ENCODE results near the gene NOC2L. TPM values are rescaled to one million over a fixed set of nuclear protein-coding genes. Genes with fewer than 3 reads are reported as not detected.

Gene NOC2L
- total RNA-seq, 1 donor from 2014 or later: 42.5 TPM

DNA sequence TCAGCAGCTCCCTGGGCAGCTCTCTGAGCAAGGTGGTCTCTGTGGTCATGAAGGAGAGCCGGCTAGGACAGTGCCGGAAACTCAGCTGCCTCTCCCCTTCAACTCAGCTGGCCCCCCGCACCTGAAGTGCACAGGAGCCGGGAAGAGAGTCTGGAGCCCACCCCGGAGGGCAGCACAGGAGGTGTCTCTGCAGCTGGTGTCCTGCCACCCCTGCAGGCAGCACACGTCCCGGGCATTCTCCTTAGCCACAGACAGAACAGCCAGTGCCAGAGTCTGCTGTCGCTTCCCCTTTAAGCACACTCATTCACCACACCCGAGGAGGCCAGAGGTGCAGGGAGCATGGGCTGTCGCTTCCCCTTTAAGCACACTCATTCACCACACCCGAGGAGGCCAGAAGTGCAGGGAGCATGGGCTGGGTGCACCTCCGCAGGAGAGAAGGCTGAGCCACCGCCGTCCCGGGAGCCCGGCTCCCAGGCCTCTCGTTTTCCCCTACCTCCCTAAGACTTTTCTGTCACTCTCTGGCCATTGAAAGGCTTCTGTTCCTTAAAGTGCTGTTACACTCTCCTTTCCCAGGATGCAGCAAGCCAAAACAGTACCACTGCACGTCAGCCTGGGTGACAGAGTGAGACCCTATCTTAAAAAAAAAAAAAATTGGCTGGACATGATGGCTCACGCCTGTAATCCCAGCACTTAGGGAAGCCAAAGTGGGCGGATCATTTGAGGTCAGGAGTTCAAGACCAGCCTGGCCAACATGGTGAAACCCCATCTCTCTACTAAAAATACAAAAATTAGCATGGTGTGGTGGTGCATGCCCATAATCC is 52.2 kb downstream of the NOC2L start:
- intact Hi-C loops (cut with DNase I): loop anchor here (5.0 kb wide), 1 partner anchor 55 kb away; the partner anchor contains the start of gene KLHL17
- Histone ChIP-seq H3K27ac (no peak overlapping the region), H3K4me3 (no peak overlapping the region), H3K36me3 (no peaks in the 10 kb centered on the region), H3K27me3 (no peaks in the 10 kb centered on the region), H3K9me3 (no peaks in the 10 kb centered on the region), H3K4me1 (peaks cover 10% of the 10 kb centered on the region)
- TF ChIP-seq CTCF (IDR thresholded peaks at IDR 0.05): no peak
- TF ChIP-seq POLR2AphosphoS5 (IDR thresholded peaks at IDR 0.05; ENCODE audit: insufficient read depth in 1 of 2, low read depth in 1 of 2): no peak
- no peak for TF ChIP-seq POLR2A (IDR thresholded peaks at IDR 0.05)
- DNase-seq (ENCODE audit: extremely low spot score in 2 of 2): peak; percentile 81 to 87

GRCh38 chr1:905811-906599 is 53.1 kb downstream of the NOC2L start:
- TF ChIP-seq POLR2AphosphoS5 (IDR thresholded peaks at IDR 0.05; ENCODE audit: insufficient read depth in 1 of 2, low read depth in 1 of 2): no peak
- TF ChIP-seq POLR2A (IDR thresholded peaks at IDR 0.05): no peak
- no peak for TF ChIP-seq CTCF (IDR thresholded peaks at IDR 0.05)
- Histone ChIP-seq H3K36me3 (no peaks in the 10 kb centered on the region), H3K4me3 (no peak overlapping the region), H3K27ac (no peak overlapping the region), H3K9me3 (no peaks in the 10 kb centered on the region), H3K4me1 (peaks cover 10% of the 10 kb centered on the region), H3K27me3 (no peaks in the 10 kb centered on the region)
- peak; percentile 83 to 92 for DNase-seq (ENCODE audit: extremely low spot score in 2 of 2)
- intact Hi-C loops (cut with DNase I): loop anchor here (5.0 kb wide), 1 partner anchor 56 kb away; the partner anchor contains the start of gene KLHL17

- Histone ChIP-seq H3K4me3 (peak overlapping the region; percentile 36 to 43), H3K4me1 (peaks cover 10% of the 10 kb centered on the region), H3K9me3 (no peaks in the 10 kb centered on the region), H3K36me3 (no peaks in the 10 kb centered on the region), H3K27me3 (no peaks in the 10 kb centered on the region), H3K27ac (no peak overlapping the region)
- peak in 1 of 2 donors; percentile 34 for TF ChIP-seq POLR2AphosphoS5 (IDR thresholded peaks at IDR 0.05; ENCODE audit: insufficient read depth in 1 of 2, low read depth in 1 of 2)
- no peak for TF ChIP-seq CTCF (IDR thresholded peaks at IDR 0.05)
- no peak for TF ChIP-seq POLR2A (IDR thresholded peaks at IDR 0.05)
- intact Hi-C loops (cut with DNase I): loop anchor here (5.0 kb wide), 1 partner anchor 57 kb away; the partner anchor contains the start of gene KLHL17
- DNase-seq (ENCODE audit: extremely low spot score in 2 of 2): peak in 1 of 2 donors; percentile 84
These were observed 53.8 kb downstream of the NOC2L start for GRCh38 chr1:905071-905749.

- peak in 1 of 2 donors; percentile 89 for DNase-seq (ENCODE audit: extremely low spot score in 2 of 2)
- no peak overlapping the region for H3K27ac ChIP-seq
- peaks cover 10% of the 10 kb centered on the region for H3K4me1 ChIP-seq
- no peaks in the 10 kb centered on the region for H3K36me3 ChIP-seq
- no peaks in the 10 kb centered on the region for H3K27me3 ChIP-seq
- intact Hi-C loops (cut with DNase I): no loop called here
- H3K9me3 ChIP-seq: no peaks in the 10 kb centered on the region
- peak overlapping the region; percentile 36 to 43 for H3K4me3 ChIP-seq
- no peak for TF ChIP-seq POLR2AphosphoS5 (IDR thresholded peaks at IDR 0.05; ENCODE audit: insufficient read depth in 1 of 2, low read depth in 1 of 2)
- peak; percentile 80 to 92 (median 82) for TF ChIP-seq CTCF (IDR thresholded peaks at IDR 0.05)
- no peak for TF ChIP-seq POLR2A (IDR thresholded peaks at IDR 0.05)
These were observed 54.6 kb downstream of the NOC2L start for GRCh38 chr1:904310-904950.

Data from vagina (tissue), 2 donors.